Measurements from ENCODE around the gene ALAD. TPM values are rescaled to one million over a fixed set of nuclear protein-coding genes. Genes with fewer than 3 reads are reported as not detected.
A peak's percentile ranks its signal among the peaks of the same experiment; 100 is the strongest.
"Not testable (repeated sequence)": the region's sequence is repeated elsewhere in the genome, so short reads cannot be mapped to it uniquely, and the experiment has no call there.

Gene ALAD
- total RNA-seq, 1 donor from 2014 or later: 117 TPM

DNA sequence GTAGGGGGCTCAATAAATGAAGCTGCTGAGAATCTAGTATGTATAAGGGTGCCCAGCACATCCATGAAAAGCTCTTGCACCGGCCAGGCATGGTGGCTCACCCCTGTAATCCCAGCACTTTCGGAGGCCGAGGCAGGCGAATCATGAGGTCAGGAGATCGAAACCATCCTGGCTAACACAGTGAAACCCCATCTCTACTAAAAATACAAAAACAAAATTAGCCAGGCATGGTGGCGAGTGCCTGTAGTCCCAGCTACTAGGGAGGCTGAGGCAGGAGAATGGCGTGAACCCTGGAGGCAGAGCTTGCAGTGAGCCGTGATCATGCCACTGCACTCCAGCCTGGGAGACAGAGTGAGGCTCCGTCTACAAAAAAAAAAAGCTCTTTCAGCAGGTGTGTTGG is 5.3 kb upstream of the ALAD start:
- intact Hi-C loops (cut with micrococcal nuclease); ATAC-seq; DNase-seq: not testable (repeated sequence)

DNA sequence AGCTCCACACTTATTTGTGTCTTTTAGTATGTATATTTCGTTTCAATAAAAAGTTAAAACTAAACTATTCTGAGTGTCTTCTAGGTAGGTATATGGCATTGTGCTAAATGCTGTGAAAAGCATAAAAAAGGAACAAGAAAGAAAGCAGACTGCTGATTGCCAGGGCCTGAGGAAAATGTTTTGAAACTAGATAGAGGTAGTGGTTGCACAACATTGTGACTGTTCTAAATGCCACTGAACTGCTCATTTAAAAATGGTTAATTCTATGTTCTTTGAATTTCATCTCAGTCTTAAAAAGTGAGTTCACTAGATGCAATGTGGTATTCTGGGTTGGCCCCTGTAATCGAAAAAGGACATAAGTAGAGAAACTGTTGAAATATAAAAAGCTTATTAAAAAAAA is 2.6 kb upstream of the ALAD start:
- DNase-seq: no peak
- intact Hi-C loops (cut with micrococcal nuclease): no loop called here
- no peak for ATAC-seq

DNA sequence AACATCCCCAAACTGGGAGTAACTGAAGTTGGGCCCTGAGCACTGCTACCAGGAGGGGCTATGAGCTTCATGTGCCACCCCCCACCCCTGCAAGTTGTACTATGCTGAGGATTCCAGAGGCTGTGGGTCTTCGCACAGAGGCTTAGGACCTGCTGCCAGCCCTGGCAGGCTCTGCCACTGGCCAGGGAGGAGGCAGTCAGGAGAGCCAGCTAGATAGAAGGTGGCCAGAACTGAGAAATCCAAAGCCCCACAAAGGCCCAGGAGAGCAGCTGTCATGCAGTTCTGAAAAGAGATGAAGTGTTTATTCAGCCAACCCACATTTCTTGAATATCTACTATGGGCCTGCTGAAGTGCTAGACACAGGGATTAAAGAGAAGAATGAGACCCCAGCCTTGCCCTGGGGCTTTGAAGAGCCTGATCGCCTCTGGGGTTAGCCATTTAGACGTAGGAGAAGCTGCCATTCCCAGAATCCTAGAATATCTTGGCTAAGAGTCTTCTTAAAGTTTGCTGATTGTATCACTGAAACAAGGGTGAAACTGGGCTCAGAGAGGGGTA is 1.4 kb downstream of the ALAD start:
- ATAC-seq (no peak), DNase-seq (peak; percentile 49)
- intact Hi-C loops (cut with micrococcal nuclease): no loop called here

DNA sequence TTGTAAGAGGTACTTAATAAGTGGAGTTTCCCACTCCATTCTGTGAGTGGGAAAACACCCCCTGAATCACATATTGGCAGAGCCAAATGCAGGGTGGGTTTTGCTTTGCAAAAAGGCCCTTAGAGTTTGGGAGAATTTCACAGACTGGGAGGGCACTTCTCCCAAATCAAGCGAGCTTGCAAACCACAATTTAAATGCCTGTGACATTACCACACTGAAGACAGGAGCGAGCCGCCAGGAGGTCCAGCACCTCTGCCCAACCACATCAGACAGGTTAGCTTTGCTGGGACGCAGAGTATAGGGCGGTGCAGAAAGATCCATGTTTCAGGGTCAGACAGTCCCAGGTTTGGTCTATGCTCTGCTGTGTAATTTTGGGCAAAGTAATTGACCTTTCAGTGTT is 2.3 kb downstream of the ALAD start:
- ATAC-seq (no peak), DNase-seq (no peak)
- intact Hi-C loops (cut with micrococcal nuclease): no loop called here

DNA sequence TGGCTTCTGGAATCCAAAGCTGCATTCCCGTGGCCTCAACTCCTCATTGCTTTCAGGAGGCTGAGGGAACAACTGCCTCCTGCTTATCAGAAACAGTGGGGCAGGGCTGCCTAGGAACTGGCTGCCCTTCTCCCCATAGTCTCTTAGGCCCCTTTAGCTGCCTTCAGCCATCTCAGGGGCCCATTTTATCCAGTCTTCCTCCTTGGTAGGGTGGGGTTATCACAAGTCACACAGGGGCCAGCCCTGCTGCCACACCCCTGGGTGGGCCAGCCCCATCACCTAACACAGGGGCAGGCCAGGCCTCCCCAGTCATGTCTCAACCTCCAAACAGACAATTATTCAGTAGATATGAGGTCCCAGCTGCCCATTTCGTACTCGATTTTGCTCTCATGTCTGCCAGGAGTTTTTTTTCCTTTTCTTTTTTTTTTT is 3.9 kb downstream of the ALAD start:
- intact Hi-C loops (cut with micrococcal nuclease): no loop called here
- DNase-seq: no peak

DNA sequence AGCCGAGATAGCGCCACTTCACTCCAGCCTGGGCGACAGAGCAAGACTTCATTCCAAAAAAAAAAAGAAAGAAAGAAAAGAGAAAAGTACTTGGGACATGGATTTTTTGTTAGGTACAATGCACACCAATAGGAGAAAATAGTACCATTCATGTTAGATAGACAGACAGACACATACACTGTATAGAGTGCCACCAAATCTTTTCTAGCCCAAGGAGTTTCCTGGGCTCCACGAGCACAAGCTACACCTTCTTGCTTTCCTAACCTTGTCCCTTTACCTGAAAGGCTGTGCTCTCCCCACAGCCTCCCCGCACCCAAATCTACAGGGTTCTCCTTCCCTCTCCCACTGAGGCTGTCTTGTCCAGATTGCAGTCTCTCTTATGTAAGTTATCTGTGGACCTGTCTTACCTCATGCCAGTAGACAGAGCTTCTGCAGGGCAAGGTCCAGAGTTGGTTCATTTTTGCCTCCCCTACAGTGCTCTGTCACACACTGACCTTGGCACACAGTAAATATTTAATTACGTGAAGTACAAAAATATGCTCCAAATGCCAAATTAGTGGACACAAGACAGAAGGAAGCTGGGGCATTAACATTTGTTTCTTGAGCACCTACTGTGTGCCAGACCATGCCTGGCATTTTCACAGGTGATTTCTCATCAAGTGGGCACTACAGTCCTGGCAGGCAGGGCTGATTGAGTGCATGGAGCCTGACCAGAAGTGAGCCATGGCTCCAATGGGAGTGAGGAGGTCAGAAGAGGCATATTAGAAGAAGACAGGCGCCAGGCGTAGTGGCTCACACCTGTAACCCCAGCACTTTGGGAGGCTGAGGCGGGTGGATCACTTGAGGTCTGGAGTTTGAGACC is 5.9 kb downstream of the ALAD start:
- intact Hi-C loops (cut with micrococcal nuclease): no loop called here
- ATAC-seq (no peak), DNase-seq (no peak)

More for the DNA sequence above, 3.9 kb downstream of the ALAD start:
- no peak for ATAC-seq

DNA sequence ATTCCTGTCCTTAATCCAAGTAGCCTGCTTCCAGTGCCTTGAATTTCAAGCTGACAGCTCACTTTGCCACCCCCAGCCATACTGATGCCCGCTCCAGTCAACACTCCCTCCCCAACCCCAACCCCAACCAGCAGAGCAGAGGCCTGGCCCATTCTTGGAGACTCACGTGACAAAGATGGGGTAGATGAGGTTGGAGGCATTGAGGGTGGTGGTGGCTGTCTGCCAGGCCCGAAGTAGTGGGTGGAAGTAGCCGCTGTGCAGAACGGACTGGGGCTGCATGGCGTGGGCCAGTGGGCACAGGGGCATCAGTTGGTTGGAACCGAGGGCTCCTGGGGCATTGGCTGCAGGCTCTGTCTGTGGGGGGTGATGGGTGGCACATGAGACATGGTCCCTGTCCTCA is 7.8 kb downstream of the ALAD start:
- ATAC-seq (no peak), DNase-seq (no peak)
- intact Hi-C loops (cut with micrococcal nuclease): no loop called here

DNA sequence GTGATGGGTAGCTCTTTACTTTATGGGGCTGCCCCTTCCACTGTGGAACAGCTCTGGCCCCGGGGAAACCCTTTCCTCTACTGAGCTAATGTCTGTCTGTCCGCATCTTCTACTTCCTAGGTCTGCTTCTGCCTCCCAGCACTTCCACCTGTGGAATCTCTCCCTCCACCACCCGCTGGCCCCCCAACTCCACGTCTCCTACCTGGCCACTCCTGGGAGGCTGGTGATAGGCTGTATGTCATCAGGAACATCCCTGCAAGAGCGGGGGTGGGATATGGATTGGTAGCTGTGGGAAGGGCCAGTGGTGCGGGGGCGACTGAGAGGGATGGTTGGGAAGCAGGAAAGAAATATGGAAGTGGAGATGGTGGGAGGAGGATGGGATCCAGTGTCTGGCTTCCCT is 9.2 kb downstream of the ALAD start:
- intact Hi-C loops (cut with micrococcal nuclease): no loop called here
- DNase-seq: no peak
- ATAC-seq: no peak

DNA sequence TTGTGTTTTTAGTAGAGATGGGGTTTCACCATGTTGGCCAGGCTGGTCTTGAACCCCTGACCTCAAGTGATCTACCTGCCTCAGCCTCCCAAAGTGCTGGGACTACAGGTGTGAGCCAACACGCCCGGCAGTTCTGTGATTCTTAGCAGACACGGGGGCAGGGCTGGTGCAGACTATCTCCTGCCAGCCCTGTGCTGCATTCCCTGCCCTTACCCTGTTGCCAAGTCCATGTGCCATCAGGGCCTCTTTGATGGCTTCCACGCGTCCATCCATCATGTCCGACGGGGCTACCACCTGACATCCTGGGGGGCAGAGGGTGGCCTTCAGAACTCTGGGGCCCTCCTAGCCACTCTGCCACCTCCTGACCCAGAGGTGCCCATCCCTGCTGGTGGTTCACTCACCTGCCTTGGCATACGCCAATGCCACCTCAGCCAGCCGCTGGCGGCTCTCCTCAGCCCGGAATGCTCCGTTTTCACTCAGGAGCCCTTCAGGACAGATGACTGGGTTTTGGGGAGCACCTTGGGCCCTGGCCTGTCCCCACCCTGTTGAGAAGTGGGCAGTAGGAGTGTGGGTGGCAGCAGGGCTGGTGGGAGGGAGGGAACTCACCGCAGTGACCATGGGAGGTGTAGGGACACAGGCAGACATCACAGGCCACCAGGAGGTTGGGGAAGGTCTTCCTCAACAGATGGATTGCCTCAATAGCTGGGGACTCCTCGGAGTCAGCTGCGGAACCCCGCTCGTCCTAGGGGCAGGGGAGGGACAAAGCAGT is 10.7 kb downstream of the ALAD start:
- no peak for ATAC-seq
- intact Hi-C loops (cut with micrococcal nuclease): no loop called here
- no peak for DNase-seq

DNA sequence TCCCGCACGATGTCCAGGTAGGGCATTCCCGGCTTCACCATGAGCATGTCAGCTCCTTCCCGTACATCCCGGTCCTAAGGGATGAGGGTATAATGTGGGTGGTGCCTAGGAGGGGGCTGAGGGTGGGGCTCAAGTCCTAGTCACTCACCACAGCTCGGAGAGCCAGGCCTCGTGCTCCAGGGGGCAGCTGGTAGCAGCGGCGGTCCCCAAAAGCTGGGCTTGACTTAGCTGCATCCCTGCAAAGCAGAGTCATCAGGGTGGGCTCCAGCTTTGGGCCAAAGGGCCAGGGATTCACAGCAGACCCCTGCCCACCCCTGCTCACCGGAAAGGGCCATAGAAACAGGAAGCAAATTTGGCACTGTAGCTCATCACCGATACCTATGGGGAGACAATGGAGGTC is 11.6 kb downstream of the ALAD start:
- intact Hi-C loops (cut with micrococcal nuclease): no loop called here
- DNase-seq (no peak), ATAC-seq (no peak)

DNA sequence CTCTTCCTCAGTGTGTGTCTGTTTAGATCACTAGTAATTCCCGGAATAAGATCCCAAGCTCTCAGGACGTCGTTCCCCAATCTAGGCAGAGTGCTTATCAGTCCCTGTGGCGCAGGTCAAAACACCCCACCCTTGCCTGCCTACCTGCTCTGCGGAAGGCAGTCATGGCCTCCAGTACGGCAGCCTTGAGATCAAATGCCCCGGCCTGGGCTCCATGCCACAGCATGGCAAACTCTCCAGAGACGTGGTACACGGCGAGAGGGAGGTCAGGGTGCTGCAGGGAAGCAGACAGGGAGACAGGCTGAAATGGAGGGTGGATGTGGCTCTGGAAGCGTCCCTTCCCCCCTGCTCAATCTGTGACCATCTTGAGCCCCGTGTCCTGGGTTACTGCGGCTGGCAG is 12.3 kb downstream of the ALAD start:
- intact Hi-C loops (cut with micrococcal nuclease): no loop called here
- DNase-seq: no peak
- no peak for ATAC-seq

DNA sequence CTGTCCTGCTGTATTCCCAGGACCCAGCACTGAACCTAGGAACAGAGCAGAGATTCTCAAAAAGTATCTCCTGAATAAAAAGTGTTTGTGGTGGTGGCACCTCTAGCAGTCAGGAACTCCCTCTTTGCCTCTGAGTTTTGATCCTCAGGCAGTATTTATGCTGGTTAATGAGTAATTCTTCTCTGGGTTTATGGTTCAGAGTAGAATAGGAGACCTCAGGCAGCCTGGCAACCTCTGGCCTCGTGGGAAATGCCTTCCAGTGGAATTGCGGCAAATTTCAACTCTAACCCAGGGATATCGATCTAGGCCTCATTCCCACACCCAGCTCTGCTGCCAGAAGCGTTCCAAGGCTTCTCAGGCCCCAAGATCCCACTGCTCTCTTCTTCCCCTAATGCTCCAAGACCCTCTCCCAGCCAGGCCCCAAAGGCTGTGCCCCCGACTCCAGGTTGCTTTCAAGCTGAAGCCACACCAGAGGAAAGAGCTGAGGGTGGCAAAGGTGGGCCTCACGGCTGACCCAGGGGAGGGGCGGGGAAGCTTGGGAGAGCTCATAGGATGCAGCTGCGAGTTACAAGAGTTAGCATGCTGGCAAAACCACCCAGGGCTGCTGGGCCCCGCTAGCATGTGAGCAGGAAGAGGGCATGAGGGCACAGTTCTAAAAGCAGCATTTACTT is 13.4 kb downstream of the ALAD start:
- no peak for ATAC-seq

DNA sequence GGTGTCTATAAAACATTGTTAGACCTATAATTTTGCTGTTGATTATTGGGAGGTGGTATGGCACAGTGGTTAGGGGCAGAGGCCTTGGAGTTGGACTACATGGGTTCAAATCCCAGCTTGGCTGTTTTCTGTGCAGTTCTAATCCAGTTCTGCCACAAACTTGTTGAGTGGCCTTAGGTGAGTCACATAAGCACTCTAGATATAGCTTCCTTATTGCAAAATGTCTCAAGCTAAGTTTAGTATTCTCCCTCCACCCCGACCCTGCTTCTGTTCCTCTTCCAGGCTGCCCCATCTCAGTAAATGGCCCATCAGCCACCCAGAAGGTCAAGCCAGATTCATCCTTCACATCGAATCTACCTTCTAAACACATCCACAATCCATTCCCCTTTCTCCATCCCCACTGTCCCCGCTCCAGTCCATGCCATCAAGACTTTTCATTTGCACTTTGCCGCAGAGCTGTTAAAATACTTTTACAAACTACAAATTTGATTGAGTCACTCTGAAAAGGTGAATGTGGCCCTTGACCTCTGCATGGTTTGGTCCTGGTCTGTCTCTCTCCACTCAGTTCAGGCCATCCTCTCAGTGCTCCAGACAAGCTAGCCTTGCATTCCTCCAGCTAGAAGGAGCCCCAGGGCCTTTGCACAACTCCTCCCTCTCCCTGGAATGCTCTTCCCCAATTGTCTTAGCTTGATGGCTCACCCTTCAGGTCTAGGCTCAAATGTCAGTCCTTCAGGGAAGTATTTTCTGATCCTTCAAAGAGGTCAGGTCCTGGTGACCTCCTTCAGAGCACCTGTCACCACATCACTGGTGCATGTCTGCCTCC is 14.3 kb downstream of the ALAD start:
- no peak for ATAC-seq
- intact Hi-C loops (cut with micrococcal nuclease): no loop called here
- DNase-seq: no peak

More for the DNA sequence above, 13.4 kb downstream of the ALAD start:
- no peak for DNase-seq
- intact Hi-C loops (cut with micrococcal nuclease): no loop called here

DNA sequence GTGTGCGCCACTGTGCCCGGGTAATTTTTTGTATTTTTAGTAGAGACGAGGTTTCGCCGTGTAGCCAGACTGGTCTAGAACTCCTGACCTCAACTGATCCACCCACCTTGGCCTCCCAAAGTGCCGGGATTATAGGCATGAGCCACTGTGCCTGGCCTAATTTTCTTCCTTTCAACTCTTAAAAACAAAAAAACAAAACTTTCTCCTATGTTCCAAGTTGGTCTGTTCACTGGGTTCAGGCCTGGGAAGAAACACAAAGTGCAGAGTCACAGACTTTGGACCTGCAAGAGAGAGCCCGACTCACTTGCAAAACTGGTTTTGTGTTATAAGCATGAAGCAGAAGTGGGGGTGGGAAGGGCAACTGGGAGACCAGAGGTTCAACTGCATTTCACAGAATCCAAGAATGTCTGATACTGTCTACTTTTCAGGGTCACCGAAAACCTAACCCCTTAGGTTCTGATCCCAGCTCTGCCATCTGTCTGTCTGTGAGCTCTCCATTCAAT is 19.1 kb downstream of the ALAD start:
- no peak for ATAC-seq

DNA sequence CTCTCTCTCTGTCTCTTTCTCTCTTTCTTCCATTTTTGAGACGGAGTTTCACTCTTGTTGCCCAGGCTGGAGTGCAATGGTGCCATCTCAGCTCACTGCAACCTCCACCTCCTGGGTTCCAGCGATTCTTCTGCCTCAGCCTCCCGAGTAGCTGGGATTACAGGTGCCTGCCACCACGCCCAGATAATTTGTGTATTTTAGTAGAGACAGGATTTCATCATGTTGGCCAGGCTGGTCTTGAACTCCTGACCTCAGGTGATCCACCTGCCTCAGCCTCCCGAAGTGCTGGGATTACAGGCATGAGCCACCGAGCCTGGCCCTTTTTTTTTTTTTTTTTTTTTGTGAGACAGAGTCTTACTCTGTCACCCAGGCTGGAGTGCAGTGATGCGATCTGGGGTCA is 19.6 kb downstream of the ALAD start:
- ATAC-seq; intact Hi-C loops (cut with micrococcal nuclease); DNase-seq: not testable (repeated sequence)

More for the DNA sequence above, 19.1 kb downstream of the ALAD start:
- DNase-seq: no peak
- intact Hi-C loops (cut with micrococcal nuclease): no loop called here

DNA sequence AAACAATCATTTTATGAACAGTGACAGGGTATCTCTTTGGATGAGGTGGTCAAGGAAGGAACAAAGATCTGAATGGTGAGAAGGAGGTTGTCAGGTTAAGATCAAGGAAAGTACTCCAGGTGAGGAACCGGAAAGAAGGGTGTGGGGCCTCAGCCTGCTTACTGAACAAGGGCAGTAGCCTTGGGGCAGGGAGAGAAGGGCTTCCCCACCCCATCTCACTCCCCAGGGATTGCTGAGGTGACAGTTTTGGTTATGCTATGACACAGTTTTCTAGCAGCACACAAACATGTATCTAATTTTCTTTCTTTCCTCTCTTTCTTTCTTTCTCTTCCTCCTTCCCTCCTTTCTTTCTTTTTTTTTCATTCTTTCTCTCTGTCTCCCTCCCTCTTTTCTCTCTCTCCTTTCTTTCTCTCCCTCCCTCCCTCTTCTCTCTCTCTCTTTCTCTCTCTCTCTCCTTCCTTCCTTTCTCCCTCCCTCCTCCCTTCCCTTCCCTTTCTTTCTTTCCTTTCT is 20.2 kb downstream of the ALAD start:
- DNase-seq: no peak
- ATAC-seq: no peak
- intact Hi-C loops (cut with micrococcal nuclease): no loop called here

DNA sequence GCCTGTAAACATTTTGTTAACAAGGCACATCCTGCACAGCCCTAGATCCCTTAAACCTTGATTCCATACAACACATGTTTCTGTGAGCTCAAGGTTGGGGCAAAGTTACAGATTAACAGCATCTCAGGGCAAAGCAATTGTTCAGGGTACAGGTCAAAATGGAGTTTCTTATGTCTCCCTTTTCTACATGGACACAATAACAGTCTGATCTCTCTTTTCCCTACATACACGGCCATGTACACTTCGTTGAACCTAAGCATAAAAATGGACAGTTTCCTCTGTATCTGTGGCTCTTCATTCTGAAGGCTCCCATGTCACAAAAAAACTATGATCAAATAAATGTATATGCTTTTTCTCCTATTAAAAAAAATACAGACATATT is 21.3 kb downstream of the ALAD start:
- ATAC-seq; intact Hi-C loops (cut with micrococcal nuclease); DNase-seq: not testable (repeated sequence)

DNA sequence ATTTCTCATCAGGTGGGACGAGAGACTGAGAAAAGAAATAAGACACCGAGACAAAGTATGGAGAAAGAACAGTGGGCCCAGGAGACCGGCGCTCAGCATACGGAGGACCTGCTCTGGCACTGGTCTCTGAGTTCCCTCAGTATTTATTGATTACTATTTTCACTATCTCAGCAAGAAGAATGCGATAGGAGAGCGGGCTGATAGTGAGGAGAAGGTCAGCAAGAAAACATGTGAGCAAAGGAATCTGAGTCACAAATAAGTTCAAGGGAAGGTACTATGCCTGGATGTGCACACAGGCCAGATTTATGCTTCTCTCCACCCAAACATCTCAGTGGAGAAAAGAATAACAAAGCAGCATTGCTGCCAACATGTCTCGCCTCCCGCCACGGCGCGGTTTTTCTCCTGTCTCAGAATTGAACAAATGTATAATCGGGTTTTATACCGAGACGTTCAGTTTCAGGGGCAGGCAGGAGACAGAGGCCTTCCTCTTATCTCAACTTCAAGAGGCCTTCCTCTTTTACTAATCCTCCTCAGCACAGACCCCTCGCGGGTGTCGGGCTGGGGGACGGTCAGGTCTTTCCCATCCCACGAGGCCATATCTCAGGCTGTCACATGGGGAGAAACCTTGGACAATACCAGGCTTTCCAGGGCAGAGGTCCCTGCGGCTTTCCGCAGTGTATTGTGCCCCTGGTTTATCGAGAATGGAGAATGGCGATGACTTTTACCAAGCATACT is 21.8 kb downstream of the ALAD start:
- ATAC-seq; intact Hi-C loops (cut with micrococcal nuclease); DNase-seq: not testable (repeated sequence)

All from left ventricle myocardium superior (tissue), 1 donor.